ENCODE data around the gene ZNF653.

Gene ZNF653

GRCh38 chr19:11528551-11529341 is 23.1 kb upstream of the ZNF653 start, which contains the start of gene ECSIT:
Gene ECSIT, minus strand, starts transcription at chr19:11529134. Its CDS starts 9,964 bp downstream, at chr19:11519170.
- TF ChIP-seq SPI1 (IDR thresholded peaks at IDR 0.05; ENCODE audit: borderline replicate concordance, low read depth) (no peak), GABPA (IDR thresholded peaks at IDR 0.05; ENCODE audit: low read depth) (peak; percentile 84), CTCF (IDR thresholded peaks at IDR 0.05; ENCODE audit: insufficient read depth, low read length) (no peak), POLR2AphosphoS5 (IDR thresholded peaks at IDR 0.05; ENCODE audit: low read depth) (peak; percentile 51; the same call in 1 of the 2 replicates)
- TF ChIP-seq, protein P1, sequence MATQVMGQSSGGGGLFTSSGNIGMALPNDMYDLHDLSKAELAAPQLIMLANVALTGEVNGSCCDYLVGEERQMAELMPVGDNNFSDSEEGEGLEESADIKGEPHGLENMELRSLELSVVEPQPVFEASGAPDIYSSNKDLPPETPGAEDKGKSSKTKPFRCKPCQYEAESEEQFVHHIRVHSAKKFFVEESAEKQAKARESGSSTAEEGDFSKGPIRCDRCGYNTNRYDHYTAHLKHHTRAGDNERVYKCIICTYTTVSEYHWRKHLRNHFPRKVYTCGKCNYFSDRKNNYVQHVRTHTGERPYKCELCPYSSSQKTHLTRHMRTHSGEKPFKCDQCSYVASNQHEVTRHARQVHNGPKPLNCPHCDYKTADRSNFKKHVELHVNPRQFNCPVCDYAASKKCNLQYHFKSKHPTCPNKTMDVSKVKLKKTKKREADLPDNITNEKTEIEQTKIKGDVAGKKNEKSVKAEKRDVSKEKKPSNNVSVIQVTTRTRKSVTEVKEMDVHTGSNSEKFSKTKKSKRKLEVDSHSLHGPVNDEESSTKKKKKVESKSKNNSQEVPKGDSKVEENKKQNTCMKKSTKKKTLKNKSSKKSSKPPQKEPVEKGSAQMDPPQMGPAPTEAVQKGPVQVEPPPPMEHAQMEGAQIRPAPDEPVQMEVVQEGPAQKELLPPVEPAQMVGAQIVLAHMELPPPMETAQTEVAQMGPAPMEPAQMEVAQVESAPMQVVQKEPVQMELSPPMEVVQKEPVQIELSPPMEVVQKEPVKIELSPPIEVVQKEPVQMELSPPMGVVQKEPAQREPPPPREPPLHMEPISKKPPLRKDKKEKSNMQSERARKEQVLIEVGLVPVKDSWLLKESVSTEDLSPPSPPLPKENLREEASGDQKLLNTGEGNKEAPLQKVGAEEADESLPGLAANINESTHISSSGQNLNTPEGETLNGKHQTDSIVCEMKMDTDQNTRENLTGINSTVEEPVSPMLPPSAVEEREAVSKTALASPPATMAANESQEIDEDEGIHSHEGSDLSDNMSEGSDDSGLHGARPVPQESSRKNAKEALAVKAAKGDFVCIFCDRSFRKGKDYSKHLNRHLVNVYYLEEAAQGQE (IDR thresholded peaks at IDR 0.05; ENCODE audit: insufficient replicate concordance, low read depth), result peak; percentile 98
- H3K27ac ChIP-seq (replicated peaks), result peak within 1 kb of the TSS; percentile 84
- no peaks in the 10 kb centered on the region for H3K27me3 ChIP-seq (ENCODE audit: insufficient read depth, poor library complexity, severe bottlenecking)
- H3K4me3 ChIP-seq (replicated peaks; ENCODE audit: insufficient read depth, low read length), result peak within 1 kb of the TSS; percentile 90
- DNase-seq (ENCODE audit: low read depth in 1 of 2, low spot score in 1 of 2), result peak; percentile 96 to 98

GRCh38 chr19:11519138-11519537 is 13.5 kb upstream of the ZNF653 start:
- no peak overlapping the region for H3K27ac ChIP-seq (replicated peaks)
- no peak for DNase-seq (ENCODE audit: low read depth in 1 of 2, low spot score in 1 of 2)
- H3K27me3 ChIP-seq (ENCODE audit: insufficient read depth, poor library complexity, severe bottlenecking), result no peaks in the 10 kb centered on the region
- TF ChIP-seq, protein P1 (IDR thresholded peaks at IDR 0.05; ENCODE audit: insufficient replicate concordance, low read depth), result no peak
- TF ChIP-seq POLR2AphosphoS5 (IDR thresholded peaks at IDR 0.05; ENCODE audit: low read depth) (no peak), SPI1 (IDR thresholded peaks at IDR 0.05; ENCODE audit: borderline replicate concordance, low read depth) (no peak), GABPA (IDR thresholded peaks at IDR 0.05; ENCODE audit: low read depth) (no peak), CTCF (IDR thresholded peaks at IDR 0.05; ENCODE audit: insufficient read depth, low read length) (no peak)
- H3K4me3 ChIP-seq (replicated peaks; ENCODE audit: insufficient read depth, low read length), result no peak overlapping the region

- H3K27ac ChIP-seq (replicated peaks), result no peak overlapping the region
- H3K27me3 ChIP-seq (ENCODE audit: insufficient read depth, poor library complexity, severe bottlenecking), result no peaks in the 10 kb centered on the region
- TF ChIP-seq, protein P1 (IDR thresholded peaks at IDR 0.05; ENCODE audit: insufficient replicate concordance, low read depth), result no peak
- TF ChIP-seq POLR2AphosphoS5 (IDR thresholded peaks at IDR 0.05; ENCODE audit: low read depth), result no peak
- H3K4me3 ChIP-seq (replicated peaks; ENCODE audit: insufficient read depth, low read length), result no peak overlapping the region
- no peak for DNase-seq (ENCODE audit: low read depth in 1 of 2, low spot score in 1 of 2)
These were observed 8.3 kb upstream of the ZNF653 start for GRCh38 chr19:11513946-11514345.
